SK-N-SH (cell line): ENCODE results near the gene NCKAP5. TPM values are rescaled to one million over a fixed set of nuclear protein-coding genes. Genes with fewer than 3 reads are reported as not detected.

Experiments used
- CTCF ChIA-PET: fragments of 300-600, 350-600 bp; formaldehyde crosslinking; extraction: SDS; loops from one replicate; lab custom pipeline; 2021; lab: Yijun Ruan, JAX
- POLR2A ChIA-PET: fragments of 350-600 bp; sonication (Branson Sonifier 250); formaldehyde crosslinking; extraction: SDS; loops from one replicate; lab custom pipeline; 2020; ENCODE audit warnings: antibody characterized with exemption, inconsistent platforms; lab: Yijun Ruan, JAX
- DNase-seq: peaks from one replicate; pipeline ENCODE4 v3.0.0; 2012
- H2AFZ ChIP-seq: fragments of 200-600 bp; sonication (generic); 2 replicates; pipeline ENCODE4 v1.8.1; 2016; ENCODE audit warnings: antibody characterized with exemption, mild to moderate bottlenecking, low read depth
- H3F3A ChIP-seq: fragments of 200-600 bp; sonication (generic); replicated peaks from 2 replicates; pipeline ENCODE3; 2016; ENCODE audit warnings: antibody characterized with exemption, mild to moderate bottlenecking; ENCODE audit not compliant: insufficient read depth
- H3K27ac ChIP-seq, 2 experiments: fragments of 200-500 bp in 1 of 2; fragments of 200-600 bp in 1 of 2; sonication (Bioruptor generic) in 1 of 2; sonication (generic), shearing (Covaris generic) in 1 of 2; 2 replicates each; pipeline versions ENCODE4 v1.5.1 to v1.6.1; 2014 to 2016; ENCODE audit warnings: low read depth in 2 of 2, inconsistent platforms in 1 of 2, low read length in 1 of 2, mild to moderate bottlenecking in 1 of 2, mixed read lengths in 1 of 2
- H3K27me3 ChIP-seq: fragments of 200-600 bp; sonication (generic), shearing (Covaris generic); 2 replicates; pipeline ENCODE4 v1.6.1; 2016; ENCODE audit warnings: mixed run types; ENCODE audit not compliant: insufficient read depth
- H3K36me3 ChIP-seq, 2 experiments: fragments of 200-500 bp in 1 of 2; fragments of 200-600 bp in 1 of 2; sonication (Bioruptor generic) in 1 of 2; sonication (generic) in 1 of 2; replicated peaks in 1 of 2; 2 replicates each; pipeline versions ENCODE3 to v1.5.1; 2014 to 2016; ENCODE audit warnings: low read length in 1 of 2, mild to moderate bottlenecking in 1 of 2; ENCODE audit not compliant: insufficient read depth in 2 of 2, control insufficient read depth in 1 of 2
- H3K4me1 ChIP-seq, 2 experiments: fragments of 200-500 bp in 1 of 2; fragments of 200-600 bp in 1 of 2; sonication (Bioruptor generic) in 1 of 2; sonication (generic), shearing (Covaris generic) in 1 of 2; 2 replicates each; pipeline versions ENCODE4 v1.5.1 to v1.6.1; 2014 to 2016; ENCODE audit warnings: low read depth in 1 of 2, low read length in 1 of 2, mixed run types in 1 of 2; ENCODE audit not compliant: insufficient read depth in 2 of 2, control insufficient read depth in 1 of 2
- H3K4me2 ChIP-seq: fragments of 200-600 bp; sonication (generic), shearing (Covaris generic); 2 replicates; pipeline ENCODE4 v1.6.1; 2017; ENCODE audit warnings: mixed run types
- H3K4me3 ChIP-seq, 2 experiments: fragments of 200-500 bp in 1 of 2; fragments of 200-600 bp in 1 of 2; sonication (Bioruptor generic) in 1 of 2; sonication (generic), shearing (Covaris generic) in 1 of 2; 2 replicates each; pipeline versions ENCODE4 v1.5.1 to v1.8.1; 2014 to 2016; ENCODE audit warnings: low read depth in 2 of 2, inconsistent platforms in 1 of 2, low read length in 1 of 2, mild to moderate bottlenecking in 1 of 2, mixed read lengths in 1 of 2, moderate library complexity in 1 of 2
- H3K79me2 ChIP-seq: fragments of 200-600 bp; sonication (generic); 2 replicates; pipeline ENCODE4 v1.8.1; 2017; ENCODE audit warnings: mild to moderate bottlenecking; ENCODE audit not compliant: insufficient read depth
- H3K9ac ChIP-seq: fragments of 200-600 bp; sonication (generic); 2 replicates; pipeline ENCODE4 v1.6.1; 2017; ENCODE audit warnings: mixed run types
- H3K9me2 ChIP-seq: fragments of 200-600 bp; sonication (generic); 2 replicates; pipeline ENCODE4 v1.6.1; 2017; ENCODE audit warnings: mixed run types
- H3K9me3 ChIP-seq: fragments of 200-600 bp; sonication (generic); 2 replicates; pipeline ENCODE4 v1.6.1; 2017; ENCODE audit warnings: mixed run types, mild to moderate bottlenecking, moderate library complexity
- H4K20me1 ChIP-seq: fragments of 200-600 bp; sonication (generic); 2 replicates; pipeline ENCODE4 v1.6.1; 2017; ENCODE audit warnings: mild to moderate bottlenecking, mixed run types; ENCODE audit not compliant: insufficient read depth
- FOSL2 ChIP-seq: IDR thresholded peaks from 2 replicates; pipeline ENCODE4 v1.4.0; 2012; ENCODE audit warnings: low read depth, mild to moderate bottlenecking, moderate library complexity, borderline replicate concordance
- FOXJ3 ChIP-seq: sonication (generic); formaldehyde crosslinking; IDR thresholded peaks from 2 replicates; pipeline ENCODE4 v1.5.1; 2020; ENCODE audit warnings: mild to moderate bottlenecking, missing genetic modification reagents
- FOXM1 ChIP-seq: IDR thresholded peaks from 2 replicates; pipeline ENCODE4 v1.4.0; 2012; ENCODE audit warnings: low read depth, mild to moderate bottlenecking
- GABPA ChIP-seq: IDR thresholded peaks from 2 replicates; pipeline ENCODE4 v1.4.0; 2012; ENCODE audit warnings: low read depth, mild to moderate bottlenecking
- NFIC ChIP-seq: IDR thresholded peaks from 2 replicates; pipeline ENCODE4 v1.4.0; 2012; ENCODE audit warnings: borderline replicate concordance
- RCOR1 ChIP-seq: fragments of 150-350 bp; IDR thresholded peaks from 2 replicates; pipeline ENCODE4 v1.6.1; 2017; ENCODE audit warnings: antibody characterized with exemption, low read length
- TCF12 ChIP-seq: IDR thresholded peaks from 2 replicates; pipeline ENCODE4 v1.4.0; 2012
- TEAD4 ChIP-seq: IDR thresholded peaks from 2 replicates; pipeline ENCODE4 v1.4.0; 2012; ENCODE audit warnings: mild to moderate bottlenecking, borderline replicate concordance; ENCODE audit not compliant: insufficient read depth
- YY1 ChIP-seq: IDR thresholded peaks from 2 replicates; pipeline ENCODE4 v1.4.0; 2012; ENCODE audit warnings: low read depth, mild to moderate bottlenecking
- WGBS: methylation state at CpG from one replicate; pipeline ENCODE4 v1.1.6; 2017; ENCODE audit warnings: low lambda C conversion rate; 5-methylcytosine and 5-hydroxymethylcytosine counted together
- polyA plus RNA-seq, 3 experiments: library from polyadenylated mRNA; depleted of rRNA; stranded (reverse); fragments of >200 nt; gene quantifications; 2 replicates each; pipeline ENCODE4 v1.2.3, GENCODE V29; 2012
- TF ChIP-seq, protein P1 (sequence below): IDR thresholded peaks from 2 replicates; pipeline ENCODE4 v1.4.0; 2012; ENCODE audit warnings: low read depth
- TF ChIP-seq, protein P2 (sequence below): fragments of 150-350 bp; IDR thresholded peaks from 2 replicates; pipeline ENCODE4 v1.6.1; 2017; ENCODE audit warnings: antibody characterized with exemption, low read length, low read depth, borderline replicate concordance
- TF ChIP-seq, protein P3 (sequence below): fragments of 150-350 bp; IDR thresholded peaks from 2 replicates; pipeline ENCODE4 v1.6.1; 2016; ENCODE audit warnings: mild to moderate bottlenecking, low read depth, low read length

NCKAP5 gene
- polyA plus RNA-seq, 1 of the 3 experiments (the other 2 are of a cell fraction), result 0.02 TPM

DNA sequence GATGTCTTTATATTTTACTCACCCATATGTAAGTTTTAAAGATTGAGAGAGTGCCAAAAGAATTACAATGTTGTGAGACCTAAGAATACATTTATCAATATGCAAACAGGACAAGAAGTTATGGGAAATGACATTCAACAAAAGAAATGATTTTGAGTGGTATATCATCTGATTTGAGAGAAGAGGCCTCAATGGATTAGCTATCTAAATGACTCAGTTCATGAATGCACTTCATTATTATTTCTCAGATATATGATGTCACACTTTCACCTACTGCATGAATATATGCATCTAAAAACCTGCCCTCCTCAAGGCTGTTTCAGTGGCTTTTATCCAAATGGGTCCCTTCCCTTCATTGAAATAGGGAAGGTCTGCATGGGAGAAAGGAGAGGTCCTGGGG, 769.9 kb downstream of the NCKAP5 start:
- H3K9ac ChIP-seq, result no peak overlapping the region
- CTCF ChIA-PET, result interaction anchor here (1.5 to 1.8 kb wide), 2 partner anchors 13 to 19 kb away, joined by 3 to 5 read pairs; no protein-coding TSS in a partner anchor
- H2AFZ ChIP-seq, result no peak overlapping the region
- H3K36me3 ChIP-seq, result no peaks in the 10 kb centered on the region
- no peaks in the 10 kb centered on the region for H3K79me2 ChIP-seq
- no peak overlapping the region for H3K4me3 ChIP-seq
- no peaks in the 10 kb centered on the region for H3F3A ChIP-seq
- no peaks in the 10 kb centered on the region for H3K9me2 ChIP-seq
- no peaks in the 10 kb centered on the region for H3K27me3 ChIP-seq
- no peaks in the 10 kb centered on the region; a peak in 1 of 4 replicates for H3K4me1 ChIP-seq
- TF ChIP-seq, protein P1, sequence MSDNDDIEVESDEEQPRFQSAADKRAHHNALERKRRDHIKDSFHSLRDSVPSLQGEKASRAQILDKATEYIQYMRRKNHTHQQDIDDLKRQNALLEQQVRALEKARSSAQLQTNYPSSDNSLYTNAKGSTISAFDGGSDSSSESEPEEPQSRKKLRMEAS, result no peak
- TF ChIP-seq FOXJ3 (no peak), TEAD4 (no peak), NFIC (no peak), GABPA (no peak), FOXM1 (no peak), YY1 (no peak), RCOR1 (no peak), TCF12 (no peak)
- TF ChIP-seq, protein P2, sequence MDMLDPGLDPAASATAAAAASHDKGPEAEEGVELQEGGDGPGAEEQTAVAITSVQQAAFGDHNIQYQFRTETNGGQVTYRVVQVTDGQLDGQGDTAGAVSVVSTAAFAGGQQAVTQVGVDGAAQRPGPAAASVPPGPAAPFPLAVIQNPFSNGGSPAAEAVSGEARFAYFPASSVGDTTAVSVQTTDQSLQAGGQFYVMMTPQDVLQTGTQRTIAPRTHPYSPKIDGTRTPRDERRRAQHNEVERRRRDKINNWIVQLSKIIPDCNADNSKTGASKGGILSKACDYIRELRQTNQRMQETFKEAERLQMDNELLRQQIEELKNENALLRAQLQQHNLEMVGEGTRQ, result no peak
- TF ChIP-seq, all 33 proteins: peak for 0
- no peak for DNase-seq
- Histone ChIP-seq H3K9me3 (no peaks in the 10 kb centered on the region), H4K20me1 (no peaks in the 10 kb centered on the region), H3K4me2 (no peak overlapping the region), H3K27ac (no peak overlapping the region)
- POLR2A ChIA-PET, result no interaction called here

DNA sequence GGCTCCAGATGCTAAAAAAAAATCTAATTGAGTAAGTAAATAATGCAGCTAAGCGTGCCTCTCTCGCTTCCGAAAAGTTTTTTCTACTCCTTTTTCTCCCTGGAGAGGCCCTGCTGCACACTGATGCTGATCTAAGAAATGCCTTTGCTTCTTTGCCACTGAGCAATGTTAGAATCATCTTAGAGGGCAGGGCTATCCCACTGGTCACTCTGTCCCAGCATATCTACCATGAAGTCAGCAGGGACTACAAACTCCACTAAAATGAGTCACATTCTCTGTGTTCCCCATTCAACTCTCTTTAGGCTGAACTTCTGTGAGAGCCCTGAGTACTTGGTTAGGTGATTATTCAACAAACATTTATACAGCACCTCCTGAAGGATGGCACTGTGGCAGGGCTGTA, 770.7 kb downstream of the NCKAP5 start:
- no peaks in the 10 kb centered on the region for H3K9me2 ChIP-seq
- WGBS, result 71% methylated on average over 3 of the region's 3 CpGs
- 0 out of 2 replicates have a peak overlapping the region, but pooled peaks have one; percentile 20 for H2AFZ ChIP-seq
- CTCF ChIA-PET, result interaction anchor here (1.5 kb wide), 1 partner anchor 12 kb away, joined by 3 read pairs; no protein-coding TSS in a partner anchor
- H3K27me3 ChIP-seq, result no peaks in the 10 kb centered on the region
- H4K20me1 ChIP-seq, result no peaks in the 10 kb centered on the region
- DNase-seq, result no peak
- H3K4me3 ChIP-seq, result no peak overlapping the region
- no peaks in the 10 kb centered on the region for H3F3A ChIP-seq
- peak; percentile 38; the same call in 1 of the 2 replicates for TF ChIP-seq FOSL2
- TF ChIP-seq, protein P3, sequence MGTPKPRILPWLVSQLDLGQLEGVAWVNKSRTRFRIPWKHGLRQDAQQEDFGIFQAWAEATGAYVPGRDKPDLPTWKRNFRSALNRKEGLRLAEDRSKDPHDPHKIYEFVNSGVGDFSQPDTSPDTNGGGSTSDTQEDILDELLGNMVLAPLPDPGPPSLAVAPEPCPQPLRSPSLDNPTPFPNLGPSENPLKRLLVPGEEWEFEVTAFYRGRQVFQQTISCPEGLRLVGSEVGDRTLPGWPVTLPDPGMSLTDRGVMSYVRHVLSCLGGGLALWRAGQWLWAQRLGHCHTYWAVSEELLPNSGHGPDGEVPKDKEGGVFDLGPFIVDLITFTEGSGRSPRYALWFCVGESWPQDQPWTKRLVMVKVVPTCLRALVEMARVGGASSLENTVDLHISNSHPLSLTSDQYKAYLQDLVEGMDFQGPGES, result no peak
- TF ChIP-seq, all 33 proteins: peak for 1
- Histone ChIP-seq H3K9ac (no peak overlapping the region), H3K9me3 (no peaks in the 10 kb centered on the region), H3K4me2 (no peak overlapping the region), H3K79me2 (no peaks in the 10 kb centered on the region), H3K36me3 (no peaks in the 10 kb centered on the region), H3K27ac (no peak overlapping the region), H3K4me1 (no peaks in the 10 kb centered on the region; a peak in 1 of 4 replicates)
- POLR2A ChIA-PET, result no interaction called here
